ENCODE results near the gene NFX1. TPM values are rescaled to one million over a fixed set of nuclear protein-coding genes. Genes with fewer than 3 reads are reported as not detected.

The NFX1 gene
- total RNA-seq, 1 experiment from 2014 or later, result 40.0 TPM

- BruUV-seq (replicated peaks), result no TSS peak
Observed at GRCh38 chr9:33419708-33420303, 129.5 kb downstream of the NFX1 start.

More at GRCh38 chr9:33419708-33420303, 129.5 kb downstream of the NFX1 start:
- TF ChIP-seq CTCF (conservative IDR thresholded peaks at IDR 0.05; ENCODE audit: low read depth, low read length) (no peak), EZH2 (IDR thresholded peaks at IDR 0.05; ENCODE audit: borderline replicate concordance, low read depth, low read length, poor library complexity, severe bottlenecking) (no peak)
- intact Hi-C loops (cut with micrococcal nuclease; ENCODE audit: unreplicated experiment), result no loop called here
- Histone ChIP-seq H3K27ac (ENCODE audit: low read depth, low read length, poor library complexity, severe bottlenecking) (no peak overlapping the region), H3K4me3 (ENCODE audit: low read depth, low read length, poor library complexity, severe bottlenecking) (no peak overlapping the region), H3K27me3 (replicated peaks; ENCODE audit: insufficient read depth, low read depth, low read length, poor library complexity) (peaks cover 5% of the 10 kb centered on the region), H3K36me3 (ENCODE audit: insufficient read depth, low read length, poor library complexity, severe bottlenecking) (no peaks in the 10 kb centered on the region), H3K9me3 (ENCODE audit: low read depth, low read length, poor library complexity, severe bottlenecking) (no peaks in the 10 kb centered on the region), H3K4me1 (ENCODE audit: insufficient read depth, low read length, poor library complexity, severe bottlenecking) (no peaks in the 10 kb centered on the region)
- ChIA-PET POLR2A (ENCODE audit: low non-redundant PET) (no interaction called here), CTCF (no interaction called here)
- no peak for DNase-seq (ENCODE audit: low spot score)

Other genes with a start within 250 kb of the NFX1 start
- gene SMU1, start 213.8 kb upstream of the NFX1 start, total RNA-seq (2021), result 30.6 and 31.2 TPM in 2 replicates
- gene B4GALT1, start 123.2 kb upstream of the NFX1 start, total RNA-seq (2021), result 31.0 and 32.0 TPM in 2 replicates
- gene SPINK4, start 50.3 kb upstream of the NFX1 start, total RNA-seq (2021), result not detected in 2 replicates
- gene BAG1, start 25.8 kb upstream of the NFX1 start, total RNA-seq (2021), result 48.4 and 52.7 TPM in 2 replicates
- gene CHMP5, start 25.5 kb upstream of the NFX1 start, total RNA-seq (2021), result 74.4 and 74.6 TPM in 2 replicates
- gene AQP7, start 112.1 kb downstream of the NFX1 start, total RNA-seq (2021), result not detected in 2 replicates
- gene AQP3, start 157.1 kb downstream of the NFX1 start, total RNA-seq (2021), result 0.37 and 0.43 TPM in 2 replicates
- gene NOL6, start 183.4 kb downstream of the NFX1 start, total RNA-seq (2021), result 36.3 and 49.6 TPM in 2 replicates
- gene ANKRD18B, start 233.7 kb downstream of the NFX1 start, total RNA-seq (2021), result not detected in 2 replicates